ENCODE results near the gene SMARCC2. TPM values are rescaled to one million over a fixed set of nuclear protein-coding genes. Genes with fewer than 3 reads are reported as not detected.

SMARCC2 gene
- total RNA-seq, 1 donor from 2014 or later: 117 TPM

DNA sequence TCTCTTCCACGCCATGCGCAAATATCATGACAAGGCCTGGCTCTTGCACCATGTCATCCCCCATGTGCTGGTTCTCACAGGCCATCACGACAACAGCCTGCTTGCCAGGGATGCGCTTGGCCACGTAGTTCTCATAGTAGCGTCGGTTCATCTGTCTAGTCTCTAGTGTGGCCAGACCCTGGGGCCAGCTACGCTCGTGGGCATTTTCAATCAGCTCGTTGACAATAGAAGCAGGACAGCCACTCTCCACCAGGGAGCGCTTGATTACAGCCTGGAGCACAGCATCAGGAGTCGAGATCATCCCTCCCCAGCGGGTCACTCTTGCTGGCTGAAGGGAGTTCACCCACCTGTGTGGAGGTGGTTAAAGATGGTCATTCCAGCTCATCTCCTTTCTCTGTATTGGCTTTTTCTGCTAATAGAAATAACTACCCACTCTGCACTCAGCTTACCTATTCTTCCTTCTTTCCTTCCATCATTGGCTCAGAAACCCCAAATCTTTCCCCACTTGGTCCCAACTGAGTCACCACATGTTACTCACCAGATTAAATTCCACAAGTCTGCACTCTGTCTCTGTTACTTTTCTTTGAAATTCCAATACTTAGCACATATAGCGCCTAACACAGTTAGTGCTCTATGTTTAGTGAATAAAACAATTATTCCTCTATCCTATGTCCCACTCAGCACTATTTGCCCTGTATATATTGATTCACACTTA lies 17.3 kb upstream of the SMARCC2 start:
- H3K4me3 ChIP-seq: no peak overlapping the region
- H3K27me3 ChIP-seq: no peaks in the 10 kb centered on the region
- H3K36me3 ChIP-seq: peaks cover 74% of the 10 kb centered on the region
- H3K9me3 ChIP-seq: no peaks in the 10 kb centered on the region
- DNase-seq: no peak
- H3K27ac ChIP-seq: no peak overlapping the region
- intact Hi-C loops (cut with DNase I): no loop called here
- TF ChIP-seq, protein P1, sequence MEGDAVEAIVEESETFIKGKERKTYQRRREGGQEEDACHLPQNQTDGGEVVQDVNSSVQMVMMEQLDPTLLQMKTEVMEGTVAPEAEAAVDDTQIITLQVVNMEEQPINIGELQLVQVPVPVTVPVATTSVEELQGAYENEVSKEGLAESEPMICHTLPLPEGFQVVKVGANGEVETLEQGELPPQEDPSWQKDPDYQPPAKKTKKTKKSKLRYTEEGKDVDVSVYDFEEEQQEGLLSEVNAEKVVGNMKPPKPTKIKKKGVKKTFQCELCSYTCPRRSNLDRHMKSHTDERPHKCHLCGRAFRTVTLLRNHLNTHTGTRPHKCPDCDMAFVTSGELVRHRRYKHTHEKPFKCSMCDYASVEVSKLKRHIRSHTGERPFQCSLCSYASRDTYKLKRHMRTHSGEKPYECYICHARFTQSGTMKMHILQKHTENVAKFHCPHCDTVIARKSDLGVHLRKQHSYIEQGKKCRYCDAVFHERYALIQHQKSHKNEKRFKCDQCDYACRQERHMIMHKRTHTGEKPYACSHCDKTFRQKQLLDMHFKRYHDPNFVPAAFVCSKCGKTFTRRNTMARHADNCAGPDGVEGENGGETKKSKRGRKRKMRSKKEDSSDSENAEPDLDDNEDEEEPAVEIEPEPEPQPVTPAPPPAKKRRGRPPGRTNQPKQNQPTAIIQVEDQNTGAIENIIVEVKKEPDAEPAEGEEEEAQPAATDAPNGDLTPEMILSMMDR (IDR thresholded peaks at IDR 0.05): peak; percentile 49
- peaks cover 13% of the 10 kb centered on the region for H3K4me1 ChIP-seq
- ATAC-seq: peak; percentile 83

DNA sequence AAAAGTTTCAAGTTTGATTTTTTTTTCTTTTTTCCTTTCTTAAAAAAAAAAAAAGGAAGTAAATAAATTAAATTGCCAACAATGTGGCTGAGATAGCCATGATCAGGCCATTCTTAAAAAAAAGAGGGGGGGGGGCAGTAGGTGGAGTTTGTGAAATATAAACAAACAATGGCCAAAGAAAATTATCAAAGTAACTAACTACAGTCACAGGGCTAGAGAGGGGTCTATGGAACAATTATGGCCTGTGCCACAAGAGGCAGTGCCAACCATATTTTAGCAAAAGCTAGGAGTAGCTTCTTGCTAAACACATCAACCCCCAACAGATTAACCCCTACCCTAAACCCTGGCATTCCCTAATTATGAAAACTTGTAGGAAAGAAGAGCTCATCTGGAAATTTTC lies 16.2 kb upstream of the SMARCC2 start:
- H3K9me3 ChIP-seq: no peaks in the 10 kb centered on the region
- H3K27ac ChIP-seq: no peak overlapping the region
- peaks cover 62% of the 10 kb centered on the region for H3K36me3 ChIP-seq
- no peaks in the 10 kb centered on the region for H3K27me3 ChIP-seq
- intact Hi-C loops (cut with DNase I): no loop called here
- DNase-seq (no peak), ATAC-seq (no peak)
- TF ChIP-seq, protein P1 (IDR thresholded peaks at IDR 0.05): no peak
- H3K4me1 ChIP-seq: peaks cover 13% of the 10 kb centered on the region
- H3K4me3 ChIP-seq: no peak overlapping the region

GRCh38 chr12:56204275-56204674 lies 15.0 kb upstream of the SMARCC2 start:
- H3K36me3 ChIP-seq: peaks cover 50% of the 10 kb centered on the region
- DNase-seq (no peak), ATAC-seq (no peak)
- peaks cover 13% of the 10 kb centered on the region for H3K4me1 ChIP-seq
- intact Hi-C loops (cut with DNase I): no loop called here
- no peaks in the 10 kb centered on the region for H3K9me3 ChIP-seq
- TF ChIP-seq, protein P1 (IDR thresholded peaks at IDR 0.05): no peak
- H3K4me3 ChIP-seq: no peak overlapping the region
- no peaks in the 10 kb centered on the region for H3K27me3 ChIP-seq
- no peak overlapping the region for H3K27ac ChIP-seq

GRCh38 chr12:56202838-56203237 lies 13.6 kb upstream of the SMARCC2 start:
- no peaks in the 10 kb centered on the region for H3K9me3 ChIP-seq
- no peak overlapping the region for H3K4me3 ChIP-seq
- peaks cover 36% of the 10 kb centered on the region for H3K36me3 ChIP-seq
- DNase-seq (no peak), ATAC-seq (no peak)
- peak overlapping the region; percentile 8 for H3K27ac ChIP-seq
- no peaks in the 10 kb centered on the region for H3K27me3 ChIP-seq
- intact Hi-C loops (cut with DNase I): no loop called here
- TF ChIP-seq, protein P1 (IDR thresholded peaks at IDR 0.05): no peak
- H3K4me1 ChIP-seq: peaks cover 13% of the 10 kb centered on the region

DNA sequence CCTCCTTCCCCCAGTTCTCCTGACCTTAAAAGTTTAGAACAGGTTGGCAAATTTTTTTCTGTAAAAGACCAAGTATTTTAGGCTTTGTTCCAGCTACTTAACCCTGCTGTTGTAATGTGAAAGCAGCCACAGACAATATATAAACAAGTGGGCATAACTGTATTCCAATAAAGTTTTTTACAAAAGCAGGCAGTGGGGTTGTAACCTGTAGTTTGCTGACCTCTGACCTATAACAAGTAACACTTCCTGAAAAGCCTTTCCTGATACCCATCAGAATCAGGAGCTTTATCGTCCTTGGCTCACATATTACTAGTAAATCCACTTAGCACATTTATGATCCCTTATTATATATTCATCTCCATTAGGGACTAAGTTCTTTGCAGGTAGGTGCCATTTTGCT lies 13.1 kb upstream of the SMARCC2 start:
- Histone ChIP-seq H3K4me3 (no peak overlapping the region), H3K27me3 (no peaks in the 10 kb centered on the region), H3K36me3 (peaks cover 31% of the 10 kb centered on the region), H3K9me3 (no peaks in the 10 kb centered on the region), H3K4me1 (peaks cover 13% of the 10 kb centered on the region), H3K27ac (peak overlapping the region; percentile 8)
- TF ChIP-seq, protein P1 (IDR thresholded peaks at IDR 0.05): no peak
- ATAC-seq (peak; percentile 7), DNase-seq (no peak)
- intact Hi-C loops (cut with DNase I): no loop called here

Data from upper lobe of right lung (tissue), 1 donor.